ENCODE measurements around the gene IGLON5.

- TF ChIP-seq CTCF (IDR thresholded peaks at IDR 0.05; ENCODE audit: insufficient read depth, low read length, poor library complexity, severe bottlenecking) (no peak), EZH2phosphoT487 (conservative IDR thresholded peaks at IDR 0.05; ENCODE audit: low read length) (no peak)
Measured at GRCh38 chr19:51337141-51337860, 25.9 kb downstream of the IGLON5 start.

Data from SU-DHL-6 (cell line).